ENCODE results near the gene CHST8. TPM values are rescaled to one million over a fixed set of nuclear protein-coding genes. Genes with fewer than 3 reads are reported as not detected.

The CHST8 gene
- total and polyA plus RNA-seq, 2 of the 13 experiments (the other 11 are each of a cell fraction or from before 2014, with no cell fraction given): not detected

- TF ChIP-seq ZNF749 (CRISPR knock-in tag; IDR thresholded peaks at IDR 0.05; ENCODE audit: borderline replicate concordance): peak; percentile 56; the same call in 1 of the 2 replicates
- no peak for TF ChIP-seq CHD4 (IDR thresholded peaks at IDR 0.05; ENCODE audit: borderline replicate concordance, low read length)
- no peak for TF ChIP-seq XRCC5 (optimal IDR thresholded peaks at IDR 0.05; ENCODE audit: low read length)
- TF ChIP-seq ZNF510 (CRISPR knock-in tag; IDR thresholded peaks at IDR 0.05; ENCODE audit: low read depth): 0 out of 2 replicates have a peak, but pooled peaks have one; percentile 41
- TF ChIP-seq SOX13 (IDR thresholded peaks at IDR 0.05): no peak
- TF ChIP-seq SOX13 (CRISPR knock-in tag; conservative IDR thresholded peaks at IDR 0.05 in 1 of 2, IDR thresholded peaks at IDR 0.05 in 1 of 2): peak in 1 of 2 experiments; percentile 29; a peak in 1 of 4 replicates
- TF ChIP-seq MIER2 (CRISPR knock-in tag; IDR thresholded peaks at IDR 0.05): peak; percentile 97
- no peak for TF ChIP-seq ZNF143 (CRISPR knock-in tag; IDR thresholded peaks at IDR 0.05)
- no peak for TF ChIP-seq ZBTB38 (CRISPR knock-in tag; IDR thresholded peaks at IDR 0.05)
- peak; percentile 80; the same call in 1 of the 2 replicates for TF ChIP-seq ZBTB44 (CRISPR knock-in tag; IDR thresholded peaks at IDR 0.05)
- TF ChIP-seq ERF (CRISPR knock-in tag; IDR thresholded peaks at IDR 0.05): 0 out of 2 replicates have a peak, but pooled peaks have one; percentile 40
- TF ChIP-seq ZNF331 (CRISPR knock-in tag; IDR thresholded peaks at IDR 0.05): peak; percentile 64; the same call in 1 of the 2 replicates
- TF ChIP-seq ZNF547 (CRISPR knock-in tag; IDR thresholded peaks at IDR 0.05): no peak
- TF ChIP-seq CAMTA2 (CRISPR knock-in tag; IDR thresholded peaks at IDR 0.05; ENCODE audit: borderline replicate concordance): no peak
- peak; percentile 91; the same call in 1 of the 2 replicates for TF ChIP-seq ZNF232 (CRISPR knock-in tag; IDR thresholded peaks at IDR 0.05; ENCODE audit: borderline replicate concordance)
- no peak for TF ChIP-seq RORA (CRISPR knock-in tag; IDR thresholded peaks at IDR 0.05)
- no peak for TF ChIP-seq SYNCRIP (IDR thresholded peaks at IDR 0.05; ENCODE audit: insufficient read depth, low read depth, low read length)
- TF ChIP-seq ZNF281 (CRISPR knock-in tag; IDR thresholded peaks at IDR 0.05; ENCODE audit: borderline replicate concordance): 0 out of 2 replicates have a peak, but pooled peaks have one; percentile 18
- no peak for TF ChIP-seq ZBTB46 (CRISPR knock-in tag; IDR thresholded peaks at IDR 0.05; ENCODE audit: borderline replicate concordance)
- 0 out of 2 replicates have a peak, but pooled peaks have one; percentile 52 for TF ChIP-seq TEF (CRISPR knock-in tag; IDR thresholded peaks at IDR 0.05)
- 0 out of 2 replicates have a peak, but pooled peaks have one; percentile 63 for TF ChIP-seq ZNF704 (CRISPR knock-in tag; IDR thresholded peaks at IDR 0.05; ENCODE audit: borderline replicate concordance)
- no peak for TF ChIP-seq STAT5B (CRISPR knock-in tag; IDR thresholded peaks at IDR 0.05)
Observed at GRCh38 chr19:33740811-33741396, 119.2 kb downstream of the CHST8 start (continued).

Data from HepG2 (cell line).